Neuron (in vitro differentiated cells): ENCODE data around the gene GNPAT.
"Not testable (repeated sequence)": the region's sequence is repeated elsewhere in the genome, so short reads cannot be mapped to it uniquely, and the experiment has no call there.

Experiments used
- H2AFZ ChIP-seq: one replicate; pipeline ENCODE4 v1.6.1; 2013; ENCODE audit warnings: low read depth, mild to moderate bottlenecking, inconsistent platforms, low read length, moderate library complexity
- H3K27me3 ChIP-seq: one replicate; pipeline ENCODE4 v1.6.1; 2013; ENCODE audit warnings: low read length; ENCODE audit not compliant: insufficient read depth
- H3K36me3 ChIP-seq: one replicate; pipeline ENCODE4 v1.6.1; 2013; ENCODE audit warnings: low read length; ENCODE audit not compliant: insufficient read depth
- H3K4me1 ChIP-seq: one replicate; pipeline ENCODE4 v1.6.1; 2013; ENCODE audit warnings: low read length; ENCODE audit not compliant: insufficient read depth
- H3K4me3 ChIP-seq: 2 replicates; pipeline ENCODE4 v1.5.1; 2013; ENCODE audit warnings: mild to moderate bottlenecking, low read length, moderate library complexity
- H3K9me3 ChIP-seq: one replicate; pipeline ENCODE4 v1.6.1; 2013; ENCODE audit warnings: low read length

The GNPAT gene

DNA sequence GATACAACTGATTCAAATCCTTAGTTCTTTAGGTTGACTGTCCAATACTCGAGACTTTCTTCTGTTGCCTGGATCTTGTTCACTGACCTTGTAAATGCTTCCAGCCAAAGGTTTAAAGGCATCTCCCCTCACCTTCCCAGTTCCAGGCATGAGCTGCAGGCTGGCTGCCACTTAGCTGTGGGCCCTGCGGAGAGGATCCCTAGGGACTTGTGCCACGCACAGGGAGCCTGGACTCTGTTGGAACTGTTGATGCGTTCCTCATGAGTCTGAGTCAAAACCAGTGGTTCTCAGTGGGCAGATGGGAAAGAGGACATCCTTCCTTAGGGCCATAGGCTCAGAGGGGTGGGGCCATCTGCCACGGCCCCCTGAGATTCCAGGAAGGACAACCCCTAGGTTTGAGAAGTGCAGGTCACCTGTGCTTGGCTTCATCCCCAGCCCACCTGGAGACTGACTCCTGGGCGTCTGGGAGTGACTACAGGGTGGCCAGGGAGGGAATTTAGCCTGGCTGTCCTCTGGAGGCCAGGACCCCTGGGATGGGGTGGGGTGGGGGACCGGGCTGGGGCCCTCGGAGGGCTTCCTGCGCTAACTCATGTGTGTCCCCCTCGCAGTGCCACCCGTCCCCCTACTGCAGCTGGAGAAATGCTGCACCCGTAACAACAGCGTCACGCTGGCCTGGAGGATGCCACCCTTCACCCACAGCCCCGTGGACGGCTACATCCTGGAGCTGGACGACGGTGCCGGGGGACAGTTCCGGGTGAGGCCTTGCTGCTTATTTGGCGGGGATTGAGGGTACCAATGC, 37.6 kb upstream of the GNPAT start:
- Histone ChIP-seq H2AFZ (no peak overlapping the region), H3K4me3 (no peak overlapping the region), H3K4me1 (no peaks in the 10 kb centered on the region)

DNA sequence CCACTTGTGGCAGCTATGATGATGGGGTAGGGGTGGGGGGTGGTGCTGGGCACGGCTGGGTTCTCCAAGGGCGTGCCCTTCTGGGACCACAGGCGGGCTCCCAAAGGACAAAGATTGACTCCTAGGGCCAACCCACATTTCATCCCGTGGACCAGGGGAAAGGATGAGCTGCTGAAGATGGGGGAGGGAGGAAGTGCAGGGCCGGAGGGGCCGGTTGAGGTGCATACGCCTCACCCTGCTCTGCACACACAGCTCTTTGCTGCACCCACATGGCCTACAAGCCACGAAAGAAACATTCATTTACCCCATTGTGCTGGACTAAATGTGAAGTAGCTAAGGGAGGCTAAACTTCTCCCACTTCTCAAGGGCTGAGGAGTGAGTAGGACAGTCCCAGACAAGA, 34.2 kb upstream of the GNPAT start:
- Histone ChIP-seq H3K4me3 (no peak overlapping the region), H3K36me3 (peaks cover 2% of the 10 kb centered on the region), H3K9me3 (no peaks in the 10 kb centered on the region), H3K4me1 (no peaks in the 10 kb centered on the region), H3K27me3 (no peaks in the 10 kb centered on the region), H2AFZ (no peak overlapping the region)

More for the DNA sequence above, 37.6 kb upstream of the GNPAT start:
- Histone ChIP-seq H3K27me3 (no peaks in the 10 kb centered on the region), H3K36me3 (no peaks in the 10 kb centered on the region), H3K9me3 (peaks cover 2% of the 10 kb centered on the region)

DNA sequence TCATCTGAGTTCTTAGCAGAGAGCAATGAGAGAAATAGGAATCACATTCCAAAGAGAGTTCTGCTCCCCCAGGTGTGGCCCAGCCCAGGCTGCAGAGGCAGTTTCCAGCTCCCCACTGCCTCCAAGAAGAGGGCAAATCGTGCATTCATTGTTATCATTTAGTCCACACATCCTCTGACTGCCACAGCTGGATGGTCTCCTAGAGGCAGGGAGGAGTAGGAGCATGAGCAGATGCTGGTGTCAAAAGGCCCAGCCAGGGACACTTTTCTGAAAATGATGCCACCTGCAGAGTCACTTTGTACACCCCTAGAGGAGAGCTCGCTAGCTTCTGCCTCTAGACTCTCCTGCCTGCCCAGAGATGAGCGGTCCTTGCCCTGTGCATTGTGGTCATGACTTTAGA, 33.6 kb upstream of the GNPAT start:
- H3K36me3 ChIP-seq: peaks cover 2% of the 10 kb centered on the region
- no peaks in the 10 kb centered on the region for H3K27me3 ChIP-seq
- H2AFZ ChIP-seq: no peak overlapping the region
- H3K4me3 ChIP-seq: no peak overlapping the region
- H3K4me1 ChIP-seq: no peaks in the 10 kb centered on the region
- no peaks in the 10 kb centered on the region for H3K9me3 ChIP-seq

DNA sequence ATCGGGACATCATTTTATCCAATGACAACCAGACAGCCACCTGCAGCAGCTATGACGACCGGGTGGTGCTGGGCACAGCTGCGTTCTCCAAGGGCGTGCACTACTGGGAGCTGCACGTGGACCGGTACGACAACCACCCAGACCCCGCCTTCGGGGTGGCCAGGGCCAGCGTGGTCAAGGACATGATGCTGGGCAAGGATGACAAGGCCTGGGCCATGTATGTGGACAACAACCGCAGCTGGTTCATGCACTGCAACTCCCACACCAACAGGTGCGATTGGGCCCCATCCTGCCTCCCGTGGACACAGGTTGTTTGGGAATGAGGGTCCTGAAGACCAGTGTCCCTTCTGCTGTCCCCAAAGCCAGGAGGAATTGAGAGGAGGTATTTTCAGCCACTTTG, 32.0 kb upstream of the GNPAT start:
- Histone ChIP-seq H3K4me1 (no peaks in the 10 kb centered on the region), H3K27me3 (no peaks in the 10 kb centered on the region), H2AFZ (no peak overlapping the region), H3K9me3 (no peaks in the 10 kb centered on the region), H3K4me3 (no peak overlapping the region), H3K36me3 (peaks cover 2% of the 10 kb centered on the region)

DNA sequence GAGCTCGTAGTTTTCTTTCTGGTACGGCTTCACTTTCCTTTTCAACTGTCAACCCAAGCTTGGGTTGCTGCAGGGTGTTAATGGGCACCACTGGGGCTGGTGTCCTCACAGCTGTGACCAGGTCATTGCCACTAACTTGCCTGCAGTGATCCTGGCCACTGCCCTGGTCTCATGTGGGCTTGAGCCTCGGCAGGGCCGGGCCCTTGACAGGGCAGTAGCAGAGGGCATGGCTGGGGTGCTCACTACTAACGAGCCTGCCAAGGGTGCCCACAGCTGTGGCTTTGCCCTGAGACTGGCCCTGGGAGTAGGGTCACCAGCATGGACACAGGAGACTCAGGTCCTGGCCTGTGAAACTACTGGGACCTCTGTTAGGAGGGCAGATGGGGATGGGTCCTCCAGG, 31.5 kb upstream of the GNPAT start:
- Histone ChIP-seq H2AFZ (no peak overlapping the region), H3K4me3 (no peak overlapping the region), H3K27me3 (no peaks in the 10 kb centered on the region), H3K36me3 (peaks cover 2% of the 10 kb centered on the region), H3K9me3 (no peaks in the 10 kb centered on the region), H3K4me1 (no peaks in the 10 kb centered on the region)

DNA sequence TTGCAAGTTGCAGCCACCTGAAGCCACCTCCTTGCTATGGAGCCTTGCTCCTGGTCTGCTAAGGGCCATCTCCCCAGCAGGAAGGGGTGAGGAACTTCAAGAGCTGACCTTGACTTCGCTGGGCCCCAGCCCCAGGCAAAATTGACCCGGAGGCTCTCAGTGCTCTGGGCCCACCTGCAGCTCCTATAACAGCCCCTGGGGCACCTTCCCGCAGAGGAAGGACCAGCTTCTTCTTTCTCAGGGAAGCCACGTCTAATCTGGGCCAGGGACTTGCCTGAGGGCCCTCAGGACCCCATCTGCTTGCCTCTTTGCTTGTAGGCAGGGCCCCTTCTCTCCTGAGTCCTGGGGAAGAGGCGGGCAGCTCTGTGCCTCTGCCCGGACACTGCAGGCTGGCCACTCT, 30.9 kb upstream of the GNPAT start:
- Histone ChIP-seq H2AFZ (no peak overlapping the region), H3K9me3 (no peaks in the 10 kb centered on the region), H3K36me3 (peaks cover 2% of the 10 kb centered on the region), H3K4me3 (no peak overlapping the region), H3K27me3 (no peaks in the 10 kb centered on the region), H3K4me1 (no peaks in the 10 kb centered on the region)

DNA sequence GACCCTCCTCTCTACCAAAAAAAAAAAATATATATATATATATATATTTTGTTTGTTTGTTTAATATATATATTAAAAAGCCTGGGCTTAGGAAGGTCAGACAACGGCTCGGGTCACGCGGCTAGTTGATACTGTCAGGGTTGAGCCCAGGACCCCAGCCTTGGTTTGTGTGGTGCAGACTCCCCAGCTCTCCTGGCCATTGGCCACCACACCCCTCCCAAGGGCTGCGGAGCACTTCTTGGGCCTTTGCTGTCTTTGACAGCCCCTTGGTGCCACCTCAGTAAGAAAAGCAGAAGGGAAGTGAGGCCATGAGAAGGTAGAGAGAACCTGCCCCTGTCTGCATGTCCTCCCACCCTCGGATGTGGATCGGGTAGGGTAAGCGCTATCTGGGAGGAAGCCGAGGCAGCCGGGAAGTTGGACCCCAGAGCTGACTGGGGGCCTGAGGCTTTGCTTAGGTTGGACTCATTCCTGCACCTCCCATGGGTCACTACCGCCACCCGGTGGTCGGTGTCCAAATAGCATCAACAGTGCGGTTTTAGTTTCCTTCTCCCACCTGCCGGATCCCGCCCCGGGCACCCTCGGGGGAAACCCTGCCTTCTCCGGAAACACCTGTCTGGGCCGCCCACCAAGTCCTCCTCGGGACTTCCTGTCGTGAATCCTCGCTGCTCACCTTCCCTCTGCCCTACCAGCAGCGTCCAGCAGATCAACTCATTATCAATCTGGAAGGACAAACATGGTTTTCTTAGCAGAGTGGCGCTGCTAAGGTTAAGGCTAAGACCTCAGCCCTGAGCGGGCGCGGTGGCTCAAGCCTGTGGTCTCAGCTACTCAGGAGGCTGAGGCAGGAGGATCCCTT, 29.8 kb upstream of the GNPAT start:
- no peaks in the 10 kb centered on the region for H3K27me3 ChIP-seq
- H3K9me3 ChIP-seq: no peaks in the 10 kb centered on the region
- H2AFZ ChIP-seq: peak overlapping the region; percentile 0
- peaks cover 2% of the 10 kb centered on the region for H3K36me3 ChIP-seq
- H3K4me3 ChIP-seq: peak overlapping the region; percentile 39
- peaks cover 9% of the 10 kb centered on the region for H3K4me1 ChIP-seq

DNA sequence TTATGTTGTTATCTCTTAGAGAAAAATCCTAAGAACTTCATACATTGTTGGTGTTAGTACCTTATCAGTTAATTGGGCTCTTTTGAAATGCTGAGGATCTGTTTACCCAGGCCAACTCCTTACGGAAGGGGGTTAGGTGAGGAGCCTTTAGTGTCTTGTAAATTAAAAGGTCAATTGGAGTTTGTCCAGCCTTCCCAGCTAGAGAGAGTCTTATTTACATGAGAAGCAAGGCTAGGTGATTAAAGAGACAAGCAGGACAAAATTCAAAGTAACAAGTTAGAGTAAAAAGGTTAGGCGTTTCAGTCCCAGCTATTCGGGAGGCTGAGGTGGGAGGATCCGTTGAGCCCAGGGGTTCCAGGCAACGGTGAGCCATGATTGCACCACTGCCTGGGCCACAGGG, 28.7 kb upstream of the GNPAT start:
- not testable (repeated sequence) for H3K4me3 ChIP-seq, H3K27me3 ChIP-seq, H3K36me3 ChIP-seq, H3K9me3 ChIP-seq, H2AFZ ChIP-seq
- H3K4me1 ChIP-seq: peaks cover 11% of the 10 kb centered on the region

DNA sequence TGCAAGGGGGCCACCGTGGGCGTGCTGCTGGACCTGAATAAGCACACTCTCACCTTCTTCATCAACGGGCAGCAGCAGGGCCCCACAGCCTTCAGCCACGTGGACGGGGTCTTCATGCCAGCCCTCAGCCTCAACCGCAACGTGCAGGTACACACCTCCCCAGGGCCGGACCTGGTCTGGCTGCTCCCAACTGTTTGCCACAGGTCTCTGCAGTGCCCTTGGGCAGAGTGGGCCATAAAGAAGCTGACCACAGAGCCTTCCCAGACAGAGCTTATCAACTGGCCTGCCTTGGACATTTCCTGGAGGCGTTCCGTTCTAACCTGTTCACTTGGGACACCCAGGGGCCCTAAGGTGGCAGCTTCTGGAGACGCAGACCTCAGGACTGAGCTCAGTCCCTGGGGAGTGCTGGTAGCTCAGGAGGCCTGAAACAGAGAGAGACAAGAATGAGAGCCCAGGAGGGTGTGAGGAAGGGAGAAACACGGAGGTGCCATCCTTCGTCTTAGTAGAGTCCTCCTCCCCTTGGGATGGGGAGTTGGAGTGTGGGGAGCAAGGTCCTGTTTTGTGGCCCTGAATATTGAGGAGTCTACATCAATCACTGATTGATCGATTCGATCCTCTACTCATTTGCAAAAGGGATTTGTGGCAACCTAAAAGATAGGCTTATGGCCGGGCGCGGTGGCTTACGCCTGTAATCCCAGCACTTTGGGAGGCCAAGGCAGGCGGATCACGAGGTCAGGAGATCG, 27.0 kb upstream of the GNPAT start:
- H3K4me1 ChIP-seq: peaks cover 11% of the 10 kb centered on the region
- H3K36me3 ChIP-seq: peaks cover 1% of the 10 kb centered on the region
- no peaks in the 10 kb centered on the region for H3K9me3 ChIP-seq
- no peaks in the 10 kb centered on the region for H3K27me3 ChIP-seq
- no peak overlapping the region for H2AFZ ChIP-seq
- H3K4me3 ChIP-seq: no peak overlapping the region

DNA sequence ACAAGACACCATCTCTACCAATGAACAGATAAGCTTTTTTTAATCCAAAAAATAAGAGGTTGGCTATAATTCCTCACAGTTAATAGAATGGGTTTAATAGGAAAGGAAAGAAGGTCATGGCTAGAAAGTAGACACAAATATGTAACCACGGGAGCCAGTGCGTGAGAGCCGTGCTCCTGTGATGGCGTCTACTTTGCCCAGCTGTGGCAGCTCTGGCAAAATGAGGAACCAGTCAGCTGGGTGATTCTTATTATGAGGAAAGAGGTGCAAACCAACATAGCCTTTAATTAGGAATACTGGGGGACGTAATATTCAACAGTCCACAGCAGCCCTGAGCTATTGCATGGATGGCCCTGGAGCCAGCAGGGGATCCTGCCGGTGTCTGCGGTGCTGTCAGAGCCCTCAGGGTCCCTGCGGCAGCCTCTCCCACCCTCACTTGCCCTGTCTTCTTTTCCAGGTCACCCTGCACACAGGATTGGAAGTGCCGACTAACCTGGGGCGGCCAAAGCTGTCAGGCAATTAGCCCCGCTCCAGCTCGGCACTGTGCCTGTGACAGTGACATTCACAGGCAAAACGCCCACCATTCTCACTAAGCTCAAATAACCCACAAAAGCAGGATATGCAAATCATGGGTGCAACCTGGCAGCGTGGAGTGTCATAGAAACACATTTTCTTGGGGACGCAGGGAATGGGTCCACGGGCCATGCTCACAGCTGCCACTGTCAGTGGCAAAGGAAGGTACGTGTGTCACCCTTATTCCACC, 25.9 kb upstream of the GNPAT start:
- Histone ChIP-seq H3K4me1 (peaks cover 11% of the 10 kb centered on the region), H3K4me3 (no peak overlapping the region), H3K36me3 (no peaks in the 10 kb centered on the region), H3K27me3 (no peaks in the 10 kb centered on the region), H2AFZ (no peak overlapping the region), H3K9me3 (no peaks in the 10 kb centered on the region)

DNA sequence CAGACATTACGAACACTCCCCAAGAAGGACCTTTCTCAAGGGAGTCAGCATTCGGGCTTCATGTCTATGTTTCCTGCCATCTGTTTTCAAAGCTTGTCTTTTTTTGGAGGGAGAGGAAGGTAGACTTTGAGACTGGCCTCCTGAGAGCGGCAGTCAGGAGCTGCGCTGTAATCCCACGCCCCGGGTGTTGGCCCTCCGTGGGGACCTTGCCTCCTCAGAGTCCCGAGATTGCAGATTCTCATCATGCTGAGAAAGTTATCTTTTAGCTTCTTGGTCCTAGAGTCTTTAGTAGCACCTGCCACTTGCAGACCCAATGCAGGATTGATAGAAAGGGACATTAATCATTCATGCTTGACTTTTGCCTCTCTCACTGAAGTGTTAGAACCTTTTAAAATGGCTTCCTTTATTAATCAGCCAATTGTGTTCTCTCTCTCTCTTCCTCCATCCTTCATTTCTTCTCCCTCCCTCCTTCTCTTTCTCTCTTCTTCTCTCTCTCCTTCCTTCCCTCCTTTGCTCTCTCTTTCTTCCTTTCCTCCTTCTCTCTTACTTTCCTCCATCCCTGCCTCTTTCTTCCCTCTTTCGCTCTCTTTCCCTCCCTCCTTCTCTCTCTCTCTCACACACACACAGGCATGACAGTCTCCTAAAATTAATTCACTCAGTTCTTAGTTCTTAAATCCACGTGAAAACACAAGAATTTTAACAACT, 25.2 kb upstream of the GNPAT start:
- Histone ChIP-seq H3K4me1 (peaks cover 11% of the 10 kb centered on the region), H3K9me3 (no peaks in the 10 kb centered on the region), H3K27me3 (no peaks in the 10 kb centered on the region), H2AFZ (peak overlapping the region; percentile 41), H3K4me3 (no peak overlapping the region), H3K36me3 (no peaks in the 10 kb centered on the region)

DNA sequence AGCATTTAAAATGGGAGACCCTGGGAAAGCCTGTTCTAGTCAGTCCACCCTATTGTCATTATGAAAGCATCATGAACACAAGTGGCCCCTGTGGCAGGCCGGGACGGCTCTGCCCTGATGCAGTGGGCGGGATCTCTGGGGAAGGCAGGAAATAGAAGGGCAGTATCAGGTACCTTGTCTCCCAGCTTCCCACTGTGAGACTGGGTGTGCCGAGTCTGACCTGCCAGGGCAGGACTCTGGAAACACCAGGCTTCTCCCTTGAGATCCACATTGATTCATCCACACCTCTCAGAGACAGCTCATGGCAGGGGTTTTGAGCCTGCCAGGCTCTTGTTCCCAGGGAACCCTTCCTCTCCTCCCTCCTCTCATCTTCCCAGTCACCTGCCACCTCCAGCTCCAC, 24.5 kb upstream of the GNPAT start:
- Histone ChIP-seq H3K27me3 (no peaks in the 10 kb centered on the region), H2AFZ (peak overlapping the region; percentile 41), H3K9me3 (no peaks in the 10 kb centered on the region), H3K36me3 (no peaks in the 10 kb centered on the region), H3K4me1 (peaks cover 11% of the 10 kb centered on the region), H3K4me3 (no peak overlapping the region)
